Measurements from ENCODE around the gene TMEM217.

TMEM217 gene

DNA sequence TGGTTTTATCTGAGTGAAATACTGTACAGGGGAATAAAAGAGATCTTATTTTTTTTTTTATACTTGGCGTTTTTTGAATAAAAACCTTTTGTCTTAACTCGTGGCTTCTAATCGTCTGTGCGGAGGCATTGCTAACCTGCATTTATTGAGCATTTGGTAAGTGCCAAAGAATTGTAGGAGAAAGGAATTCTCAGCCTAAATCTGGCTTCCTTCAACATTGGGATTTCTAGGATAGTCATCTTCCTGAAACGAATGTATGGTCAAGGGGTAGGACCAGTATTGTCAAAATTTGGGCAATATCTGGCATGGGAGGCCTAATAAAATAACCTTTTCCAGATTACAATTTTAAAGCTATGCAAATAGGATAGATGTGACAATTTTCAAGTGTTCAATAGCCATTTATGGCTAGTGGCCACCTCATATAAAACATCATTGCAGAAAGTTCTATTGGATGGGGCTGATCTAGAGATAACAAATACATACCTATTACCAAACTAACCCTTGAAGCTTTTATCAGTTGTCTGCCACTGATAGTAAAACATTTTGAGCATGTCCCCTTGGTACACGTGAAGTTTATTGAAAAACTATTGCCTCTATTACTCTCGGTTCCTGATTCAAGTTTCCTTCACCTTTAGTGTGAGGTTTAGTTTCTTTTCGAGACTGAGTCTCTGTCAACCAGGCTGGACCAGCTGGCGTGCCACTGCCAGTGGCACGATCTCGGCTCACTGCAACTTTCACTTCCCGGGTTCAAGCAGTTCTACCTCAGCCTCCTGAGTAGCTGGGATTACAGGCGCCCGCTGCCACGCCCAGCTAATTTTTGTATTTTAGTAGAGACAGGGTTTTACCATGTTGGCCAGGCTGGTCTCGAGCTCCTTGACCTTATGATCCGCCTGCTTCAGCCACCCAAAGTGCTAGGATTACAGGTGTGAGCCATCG lies 82.3 kb downstream of the TMEM217 start:
- Histone ChIP-seq H3K4me2 (ENCODE audit: low read length) (no peak overlapping the region), H2BK12ac (ENCODE audit: low read length) (no peak overlapping the region), H3K27me3 (ENCODE audit: insufficient read depth, low read length) (no peaks in the 10 kb centered on the region), H3K79me1 (ENCODE audit: low read length) (peaks cover 7% of the 10 kb centered on the region), H3K4ac (ENCODE audit: low read depth, low read length) (no peak overlapping the region), H3K14ac (ENCODE audit: low read length) (no peak overlapping the region), H3K79me2 (ENCODE audit: control insufficient read depth, insufficient read depth, low read length, poor library complexity) (peaks cover 2% of the 10 kb centered on the region), H2AK5ac (ENCODE audit: low read length) (no peak overlapping the region), H4K8ac (ENCODE audit: low read depth, low read length) (no peak overlapping the region), H3K27ac (ENCODE audit: low read depth, low read length) (no peak overlapping the region), H3K4me3 (ENCODE audit: low read depth, low read length) (no peak overlapping the region), H3K9me3 (ENCODE audit: insufficient read depth, low read depth, low read length) (peaks cover 1% of the 10 kb centered on the region), H4K12ac (ENCODE audit: low read depth, low read length) (no peak overlapping the region), H4K91ac (ENCODE audit: low read depth, low read length) (no peak overlapping the region), H3K4me1 (ENCODE audit: control insufficient read depth in 1 of 2, insufficient read depth in 2 of 2, low read length in 2 of 2) (peaks cover 0 to 9% of the 10 kb centered on the region in 2 experiments), H3K9ac (ENCODE audit: low read length) (no peak overlapping the region), H2BK5ac (ENCODE audit: low read depth, low read length, poor library complexity) (no peak overlapping the region), H3K23ac (ENCODE audit: low read length) (no peak overlapping the region), H3K18ac (ENCODE audit: low read length) (no peak overlapping the region), H2BK120ac (ENCODE audit: insufficient read depth, low read length, poor library complexity) (no peak overlapping the region), H3K36me3 (ENCODE audit: control insufficient read depth in 1 of 2, insufficient read depth in 2 of 2, low read length in 2 of 2) (peaks cover 17 to 21% of the 10 kb centered on the region in 2 experiments), H2AFZ (ENCODE audit: insufficient read depth, low read length, poor library complexity) (no peak overlapping the region)
- DNase-seq: peak in 1 of 2 donors; percentile 17
- no CpG with 5 or more reads among the region's 18 CpGs for WGBS (ENCODE audit: extremely low coverage, insufficient coverage, insufficient read length)

DNA sequence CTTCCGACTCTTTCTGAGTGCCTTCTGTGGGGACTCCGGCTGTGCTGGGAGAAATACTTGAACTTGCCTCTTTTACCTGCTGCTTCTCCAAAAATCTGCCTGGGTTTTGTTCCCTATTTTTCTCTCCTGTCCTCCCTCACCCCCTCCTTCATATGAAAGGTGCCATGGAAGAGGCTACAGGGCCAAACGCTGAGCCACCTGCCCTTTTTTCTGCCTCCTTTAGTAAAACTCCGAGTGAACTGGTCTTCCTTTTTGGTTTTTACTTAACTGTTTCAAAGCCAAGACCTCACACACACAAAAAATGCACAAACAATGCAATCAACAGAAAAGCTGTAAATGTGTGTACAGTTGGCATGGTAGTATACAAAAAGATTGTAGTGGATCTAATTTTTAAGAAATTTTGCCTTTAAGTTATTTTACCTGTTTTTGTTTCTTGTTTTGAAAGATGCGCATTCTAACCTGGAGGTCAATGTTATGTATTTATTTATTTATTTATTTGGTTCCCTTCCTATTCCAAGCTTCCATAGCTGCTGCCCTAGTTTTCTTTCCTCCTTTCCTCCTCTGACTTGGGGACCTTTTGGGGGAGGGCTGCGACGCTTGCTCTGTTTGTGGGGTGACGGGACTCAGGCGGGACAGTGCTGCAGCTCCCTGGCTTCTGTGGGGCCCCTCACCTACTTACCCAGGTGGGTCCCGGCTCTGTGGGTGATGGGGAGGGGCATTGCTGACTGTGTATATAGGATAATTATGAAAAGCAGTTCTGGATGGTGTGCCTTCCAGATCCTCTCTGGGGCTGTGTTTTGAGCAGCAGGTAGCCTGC lies 83.2 kb downstream of the TMEM217 start:
- no peak overlapping the region for H3K18ac ChIP-seq (ENCODE audit: low read length)
- H3K27me3 ChIP-seq (ENCODE audit: insufficient read depth, low read length): no peaks in the 10 kb centered on the region
- H3K36me3 ChIP-seq (ENCODE audit: control insufficient read depth in 1 of 2, insufficient read depth in 2 of 2, low read length in 2 of 2): peaks cover 17 to 21% of the 10 kb centered on the region in 2 experiments
- no peak overlapping the region for H4K12ac ChIP-seq (ENCODE audit: low read depth, low read length)
- no peak overlapping the region for H2AFZ ChIP-seq (ENCODE audit: insufficient read depth, low read length, poor library complexity)
- peaks cover 8% of the 10 kb centered on the region for H3K79me2 ChIP-seq (ENCODE audit: control insufficient read depth, insufficient read depth, low read length, poor library complexity)
- no peak overlapping the region for H3K4me2 ChIP-seq (ENCODE audit: low read length)
- H3K4me1 ChIP-seq (ENCODE audit: control insufficient read depth in 1 of 2, insufficient read depth in 2 of 2, low read length in 2 of 2): peaks cover 0 to 9% of the 10 kb centered on the region in 2 experiments
- H3K79me1 ChIP-seq (ENCODE audit: low read length): peaks cover 13% of the 10 kb centered on the region
- no peak overlapping the region for H3K27ac ChIP-seq (ENCODE audit: low read depth, low read length)
- no peak overlapping the region for H3K23ac ChIP-seq (ENCODE audit: low read length)
- no peak overlapping the region for H3K9ac ChIP-seq (ENCODE audit: low read length)
- no peak overlapping the region for H4K8ac ChIP-seq (ENCODE audit: low read depth, low read length)
- H4K91ac ChIP-seq (ENCODE audit: low read depth, low read length): no peak overlapping the region
- H2BK120ac ChIP-seq (ENCODE audit: insufficient read depth, low read length, poor library complexity): no peak overlapping the region
- H2BK12ac ChIP-seq (ENCODE audit: low read length): no peak overlapping the region
- no peak for DNase-seq
- no peak overlapping the region for H3K4me3 ChIP-seq (ENCODE audit: low read depth, low read length)
- no peak overlapping the region for H2AK5ac ChIP-seq (ENCODE audit: low read length)
- H2BK5ac ChIP-seq (ENCODE audit: low read depth, low read length, poor library complexity): no peak overlapping the region
- no CpG with 5 or more reads among the region's 10 CpGs for WGBS (ENCODE audit: extremely low coverage, insufficient coverage, insufficient read length)
- no peak overlapping the region for H3K4ac ChIP-seq (ENCODE audit: low read depth, low read length)
- peaks cover 1% of the 10 kb centered on the region for H3K9me3 ChIP-seq (ENCODE audit: insufficient read depth, low read depth, low read length)
- no peak overlapping the region for H3K14ac ChIP-seq (ENCODE audit: low read length)

DNA sequence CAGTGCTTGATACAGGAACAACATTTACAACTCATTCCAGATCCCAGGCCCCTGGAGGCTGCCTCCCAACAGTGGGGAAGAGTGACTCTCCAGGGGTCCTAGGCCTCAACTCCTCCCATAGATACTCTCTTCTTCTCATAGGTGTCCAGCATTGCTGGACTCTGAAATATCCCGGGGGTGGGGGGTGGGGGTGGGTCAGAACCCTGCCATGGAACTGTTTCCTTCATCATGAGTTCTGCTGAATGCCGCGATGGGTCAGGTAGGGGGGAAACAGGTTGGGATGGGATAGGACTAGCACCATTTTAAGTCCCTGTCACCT lies 83.8 kb downstream of the TMEM217 start:
- Histone ChIP-seq H3K79me2 (ENCODE audit: control insufficient read depth, insufficient read depth, low read length, poor library complexity) (peaks cover 8% of the 10 kb centered on the region), H3K36me3 (ENCODE audit: control insufficient read depth in 1 of 2, insufficient read depth in 2 of 2, low read length in 2 of 2) (peaks cover 17 to 21% of the 10 kb centered on the region in 2 experiments), H3K4me1 (ENCODE audit: control insufficient read depth in 1 of 2, insufficient read depth in 2 of 2, low read length in 2 of 2) (peaks cover 0 to 9% of the 10 kb centered on the region in 2 experiments), H3K79me1 (ENCODE audit: low read length) (peaks cover 17% of the 10 kb centered on the region), H3K4ac (ENCODE audit: low read depth, low read length) (no peak overlapping the region), H2AK5ac (ENCODE audit: low read length) (no peak overlapping the region), H2BK120ac (ENCODE audit: insufficient read depth, low read length, poor library complexity) (no peak overlapping the region), H3K27me3 (ENCODE audit: insufficient read depth, low read length) (no peaks in the 10 kb centered on the region), H2BK5ac (ENCODE audit: low read depth, low read length, poor library complexity) (no peak overlapping the region), H4K12ac (ENCODE audit: low read depth, low read length) (no peak overlapping the region), H3K27ac (ENCODE audit: low read depth, low read length) (no peak overlapping the region), H4K91ac (ENCODE audit: low read depth, low read length) (no peak overlapping the region), H3K18ac (ENCODE audit: low read length) (no peak overlapping the region), H2BK12ac (ENCODE audit: low read length) (no peak overlapping the region), H3K23ac (ENCODE audit: low read length) (no peak overlapping the region), H3K4me3 (ENCODE audit: low read depth, low read length) (no peak overlapping the region), H3K9me3 (ENCODE audit: insufficient read depth, low read depth, low read length) (peaks cover 1% of the 10 kb centered on the region), H3K4me2 (ENCODE audit: low read length) (no peak overlapping the region), H4K8ac (ENCODE audit: low read depth, low read length) (no peak overlapping the region), H3K9ac (ENCODE audit: low read length) (no peak overlapping the region), H3K14ac (ENCODE audit: low read length) (no peak overlapping the region), H2AFZ (ENCODE audit: insufficient read depth, low read length, poor library complexity) (no peak overlapping the region)
- WGBS (ENCODE audit: extremely low coverage, insufficient coverage, insufficient read length): no CpG with 5 or more reads among the region's 3 CpGs
- no peak for DNase-seq

- Histone ChIP-seq H2AK5ac (ENCODE audit: low read length) (no peak overlapping the region), H3K27ac (ENCODE audit: low read depth, low read length) (no peak overlapping the region), H2BK12ac (ENCODE audit: low read length) (no peak overlapping the region), H4K8ac (ENCODE audit: low read depth, low read length) (no peak overlapping the region), H3K27me3 (ENCODE audit: insufficient read depth, low read length) (no peaks in the 10 kb centered on the region), H3K9me3 (ENCODE audit: insufficient read depth, low read depth, low read length) (peaks cover 1% of the 10 kb centered on the region), H2BK120ac (ENCODE audit: insufficient read depth, low read length, poor library complexity) (no peak overlapping the region), H4K91ac (ENCODE audit: low read depth, low read length) (no peak overlapping the region), H3K9ac (ENCODE audit: low read length) (no peak overlapping the region), H3K14ac (ENCODE audit: low read length) (no peak overlapping the region), H2AFZ (ENCODE audit: insufficient read depth, low read length, poor library complexity) (no peak overlapping the region), H3K36me3 (ENCODE audit: control insufficient read depth in 1 of 2, insufficient read depth in 2 of 2, low read length in 2 of 2) (peaks cover 17 to 21% of the 10 kb centered on the region in 2 experiments), H3K79me1 (ENCODE audit: low read length) (peaks cover 21% of the 10 kb centered on the region), H4K12ac (ENCODE audit: low read depth, low read length) (no peak overlapping the region), H3K23ac (ENCODE audit: low read length) (no peak overlapping the region), H2BK5ac (ENCODE audit: low read depth, low read length, poor library complexity) (no peak overlapping the region), H3K79me2 (ENCODE audit: control insufficient read depth, insufficient read depth, low read length, poor library complexity) (peaks cover 8% of the 10 kb centered on the region), H3K4me3 (ENCODE audit: low read depth, low read length) (no peak overlapping the region), H3K18ac (ENCODE audit: low read length) (no peak overlapping the region), H3K4me1 (ENCODE audit: control insufficient read depth in 1 of 2, insufficient read depth in 2 of 2, low read length in 2 of 2) (peaks cover 0 to 13% of the 10 kb centered on the region in 2 experiments), H3K4ac (ENCODE audit: low read depth, low read length) (no peak overlapping the region), H3K4me2 (ENCODE audit: low read length) (no peak overlapping the region)
- DNase-seq: no peak
- WGBS (ENCODE audit: extremely low coverage, insufficient coverage, insufficient read length): no CpG with 5 or more reads among the region's 9 CpGs
Observed at GRCh38 chr6:37173493-37174195, 84.3 kb downstream of the TMEM217 start.
